HT-29 (cell line): ENCODE data around the gene GPRC5D. TPM values are rescaled to one million over a fixed set of nuclear protein-coding genes. Genes with fewer than 3 reads are reported as not detected.

ENCODE experiments used
- DNase-seq: peaks from one replicate; pipeline ENCODE4 v3.0.0-alpha.2; 2015; ENCODE audit warnings: low spot score
- total RNA-seq: library from RNA; depleted of rRNA; stranded (reverse); fragments of >200 nt; shearing (Covaris generic); gene quantifications from 2 replicates; pipeline ENCODE4 v1.2.3, GENCODE V29; 2014

GPRC5D gene
- total RNA-seq, 1 experiment from 2014 or later = not detected

DNA sequence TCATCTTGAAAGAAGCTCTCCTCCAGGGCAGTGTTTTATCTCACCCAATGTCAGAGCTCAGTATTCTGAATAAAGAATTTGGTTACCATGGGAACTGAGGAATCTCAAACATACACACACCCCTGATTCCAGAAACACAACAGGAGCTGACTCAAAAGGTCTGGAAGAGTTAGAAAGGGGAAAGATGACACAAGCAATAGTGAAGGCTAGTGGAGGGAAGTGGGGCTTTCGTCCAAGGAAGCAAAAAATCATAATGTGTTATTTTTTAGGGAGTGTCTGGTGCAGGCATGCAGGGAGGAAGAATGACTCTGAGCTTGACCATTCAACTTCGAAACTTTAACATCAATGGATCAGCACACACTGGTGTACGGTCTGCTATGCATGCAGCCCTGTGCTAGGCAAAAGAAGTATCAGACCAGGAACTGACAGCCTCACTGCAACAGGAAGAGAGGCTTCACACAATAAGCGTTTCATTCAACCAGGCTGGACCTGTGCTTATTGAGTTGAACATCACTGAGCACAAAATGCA is 27.8 kb upstream of the GPRC5D start:
- no peak for DNase-seq

DNA sequence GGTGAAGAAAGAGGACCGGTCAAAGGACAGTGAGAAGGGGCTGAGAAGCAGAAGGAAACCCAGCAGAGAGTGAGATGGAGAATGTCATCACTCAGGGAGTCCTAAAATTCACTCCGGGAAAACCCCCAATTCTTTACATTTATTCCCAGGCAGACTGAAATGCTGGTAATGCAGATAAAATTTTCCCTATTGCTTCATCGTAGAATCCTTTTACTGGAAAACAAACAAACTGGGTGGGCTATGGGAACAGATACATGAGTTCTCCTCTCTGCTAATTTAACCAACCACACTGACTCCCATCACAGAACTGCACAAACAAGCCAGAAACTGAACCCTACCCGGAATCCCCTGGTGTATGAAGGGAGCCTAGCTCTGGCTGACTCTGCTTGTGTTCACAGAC is 27.2 kb upstream of the GPRC5D start:
- no peak for DNase-seq

DNA sequence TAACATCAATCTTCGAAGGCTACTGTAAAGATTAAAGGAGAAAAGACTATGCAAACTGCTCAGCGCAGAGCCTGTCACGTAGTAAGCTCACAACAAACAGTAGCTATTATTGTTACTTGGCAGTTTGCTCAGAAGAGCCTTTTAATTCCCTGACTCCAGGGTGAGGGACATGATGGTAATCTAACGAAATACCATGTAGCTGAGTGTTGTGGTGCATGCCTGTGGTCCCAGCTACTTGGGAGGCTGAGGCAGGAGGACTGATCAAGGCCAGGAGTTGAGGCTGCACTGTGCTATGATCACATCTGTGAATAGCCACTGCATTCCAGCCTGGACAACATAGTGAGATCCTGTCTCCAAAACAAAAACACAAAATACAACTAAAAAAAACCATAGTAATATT is 25.3 kb upstream of the GPRC5D start:
- DNase-seq = no peak

DNA sequence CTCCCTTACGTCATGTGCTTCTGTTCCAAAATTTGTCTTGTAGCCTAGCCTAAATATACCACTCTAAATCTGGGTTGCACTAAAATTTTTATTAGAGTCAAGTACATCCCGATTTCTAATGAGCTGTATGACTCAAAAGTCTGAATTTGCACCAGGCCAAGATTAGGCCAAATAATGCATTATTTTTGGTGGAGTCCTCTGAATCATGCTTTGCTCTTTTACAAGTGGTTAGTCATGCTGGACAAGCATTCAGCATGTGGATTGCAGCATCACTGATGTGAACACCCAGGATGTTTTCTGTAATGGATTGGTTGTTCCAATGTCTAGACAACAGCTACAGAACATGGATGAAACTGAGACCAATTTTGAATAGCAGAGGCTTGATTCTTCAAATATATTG is 24.4 kb upstream of the GPRC5D start:
- DNase-seq = no peak

DNA sequence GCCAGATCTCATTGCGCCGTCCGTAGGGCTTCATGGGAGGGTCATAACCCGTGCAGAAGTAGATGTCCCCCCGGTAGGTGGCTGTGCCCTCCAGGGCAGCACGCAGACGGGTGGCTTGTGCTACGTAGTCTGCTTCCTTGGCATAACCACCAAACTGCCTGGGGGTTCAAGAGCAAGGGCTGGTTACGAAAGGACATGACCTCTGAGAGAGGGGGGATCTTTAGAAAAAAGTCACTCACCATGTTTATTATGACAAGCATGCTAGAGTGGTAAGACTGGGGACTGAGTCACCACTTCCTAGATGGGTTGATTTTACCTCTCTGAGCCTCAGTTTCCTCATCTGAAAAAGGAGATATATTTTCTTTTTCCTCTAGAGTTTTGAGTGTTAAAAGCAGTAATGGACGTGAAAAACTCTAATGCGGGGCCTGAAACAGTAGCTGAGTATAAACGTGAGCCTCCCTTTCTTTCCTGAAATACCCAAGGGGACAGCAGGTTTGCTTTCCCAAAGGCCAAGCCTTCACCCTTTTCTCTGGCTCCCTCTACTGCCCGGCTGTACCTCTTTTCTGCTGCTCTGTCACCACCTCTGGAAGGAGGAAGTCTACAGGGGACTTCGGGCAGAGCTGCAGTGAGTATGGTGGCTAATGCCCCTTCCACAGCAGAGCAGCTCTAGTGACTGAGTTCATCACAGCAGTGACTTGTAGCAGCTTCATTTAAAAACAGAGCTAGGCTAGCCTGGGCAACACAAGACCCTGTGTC is 23.5 kb upstream of the GPRC5D start:
- DNase-seq = peak; percentile 78

DNA sequence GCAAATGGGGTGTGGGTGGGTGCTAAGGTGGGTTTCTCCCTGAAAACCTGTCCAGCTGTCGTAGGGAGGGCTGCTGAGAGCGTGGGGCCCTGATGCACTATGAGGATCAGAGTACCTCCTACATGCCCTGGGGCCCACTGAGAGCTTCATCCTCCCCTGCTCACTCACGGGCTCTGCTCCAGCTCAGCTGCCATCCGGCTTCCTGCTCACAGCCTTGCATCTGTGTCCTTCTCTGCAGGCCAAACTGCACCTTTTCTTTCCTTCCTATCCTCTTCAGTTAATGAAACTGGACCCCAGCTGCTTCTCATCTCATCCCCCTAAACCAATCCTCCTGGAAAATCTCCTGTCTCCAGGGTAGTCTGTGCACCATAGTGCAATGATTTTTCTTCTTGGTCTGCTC is 22.2 kb upstream of the GPRC5D start:
- no peak for DNase-seq

DNA sequence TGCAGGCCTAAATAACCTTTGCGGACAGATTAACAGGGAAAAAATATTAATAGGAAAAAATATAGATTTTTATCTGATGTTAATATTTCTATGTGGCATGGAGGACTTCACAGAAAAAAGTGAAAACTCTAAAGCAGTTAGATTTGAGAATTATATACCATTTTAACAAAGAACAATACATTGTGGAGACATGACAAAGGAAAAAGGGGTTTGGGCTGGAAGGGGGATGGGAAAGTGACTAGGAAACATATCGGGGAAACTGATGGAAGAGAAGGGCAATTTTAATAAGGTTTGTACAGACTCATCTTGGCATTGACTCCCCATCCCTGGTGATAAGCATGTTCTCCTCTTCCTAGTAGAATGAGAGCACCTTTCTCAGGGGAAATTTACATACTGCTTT is 21.0 kb upstream of the GPRC5D start:
- no peak for DNase-seq

DNA sequence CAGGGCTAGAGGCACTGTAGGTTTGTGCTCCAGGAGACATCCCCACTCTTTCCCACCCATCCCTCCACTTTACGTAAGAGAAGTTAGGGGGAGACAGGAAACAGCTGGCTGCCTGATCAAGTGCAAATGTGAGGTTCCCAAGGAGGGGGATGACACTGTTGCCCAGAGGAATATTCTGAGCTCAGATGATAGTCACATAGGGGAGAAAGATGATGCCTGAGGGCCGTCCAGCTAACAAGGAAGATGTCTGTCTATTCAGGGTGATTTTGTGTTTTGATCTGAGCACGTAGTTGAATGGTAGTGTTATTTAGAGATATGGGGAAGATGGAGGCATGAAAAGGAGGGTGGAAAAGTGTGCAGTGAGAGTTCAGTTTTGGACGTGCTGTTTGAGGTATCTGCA is 13.9 kb upstream of the GPRC5D start:
- no peak for DNase-seq

DNA sequence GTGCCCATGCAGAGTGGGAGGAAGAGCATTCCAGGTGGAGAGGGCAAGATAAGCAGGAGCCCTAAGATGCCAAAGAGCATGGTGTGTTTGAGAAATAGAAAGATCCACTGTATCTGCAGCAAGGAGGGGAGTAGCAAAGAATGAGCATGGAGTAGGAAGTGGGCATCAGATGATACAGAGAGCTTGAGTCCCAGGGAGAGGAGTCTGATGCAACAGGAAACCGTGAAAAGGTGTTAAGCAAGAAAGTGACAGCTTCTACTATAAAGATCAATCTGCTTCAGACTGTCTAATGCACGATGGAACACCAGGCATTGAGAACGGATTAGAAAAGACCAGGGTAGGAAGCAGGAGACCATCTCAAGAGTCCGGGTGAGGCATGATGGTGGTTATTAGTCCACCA is 12.3 kb upstream of the GPRC5D start:
- DNase-seq = no peak

DNA sequence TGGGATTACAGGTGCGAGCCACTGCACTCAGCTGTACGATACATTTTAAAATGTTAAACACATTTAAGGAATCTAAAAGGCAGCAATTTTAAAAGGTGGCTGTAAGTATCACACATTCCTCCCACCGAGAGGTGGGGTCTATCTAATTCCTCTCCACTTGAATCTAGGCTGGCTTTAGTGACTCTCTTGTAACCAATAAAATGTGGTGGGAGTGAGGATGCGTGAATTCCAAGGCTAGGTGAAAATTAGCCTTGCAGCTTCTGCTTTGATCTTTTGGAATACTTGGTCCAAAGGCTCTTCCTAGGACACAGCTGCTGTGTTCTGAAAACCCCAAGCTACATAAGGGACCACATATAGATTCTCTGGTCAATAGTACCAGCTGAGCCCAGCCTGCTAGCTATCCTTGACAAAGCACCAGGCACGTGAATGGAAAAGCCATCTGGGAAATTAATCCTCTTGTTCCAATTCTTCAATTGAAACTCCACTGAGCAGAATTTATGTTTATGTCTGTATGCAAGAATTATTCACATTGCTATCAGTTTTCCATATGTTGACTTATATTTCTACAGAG is 8.8 kb upstream of the GPRC5D start:
- DNase-seq = no peak

DNA sequence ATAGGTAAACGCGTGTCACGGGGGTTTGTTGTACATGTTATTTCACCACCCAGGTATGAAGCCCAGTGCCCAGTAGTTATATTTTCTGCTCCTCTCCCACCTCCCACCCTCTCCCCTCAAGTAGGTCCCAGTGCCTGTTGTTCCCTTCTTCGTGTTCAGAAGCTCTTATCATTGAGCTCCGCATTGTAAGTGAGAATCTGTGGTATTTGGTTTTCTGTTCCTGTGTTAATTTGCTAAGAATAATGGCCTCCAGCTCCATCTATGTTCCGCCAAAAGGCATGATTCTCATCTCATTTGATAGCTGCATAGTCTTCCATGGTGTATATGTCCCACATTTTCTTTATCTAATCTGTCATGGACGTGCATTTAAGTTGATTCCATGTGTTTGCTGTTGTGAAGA is 6.9 kb upstream of the GPRC5D start:
- DNase-seq = no peak

DNA sequence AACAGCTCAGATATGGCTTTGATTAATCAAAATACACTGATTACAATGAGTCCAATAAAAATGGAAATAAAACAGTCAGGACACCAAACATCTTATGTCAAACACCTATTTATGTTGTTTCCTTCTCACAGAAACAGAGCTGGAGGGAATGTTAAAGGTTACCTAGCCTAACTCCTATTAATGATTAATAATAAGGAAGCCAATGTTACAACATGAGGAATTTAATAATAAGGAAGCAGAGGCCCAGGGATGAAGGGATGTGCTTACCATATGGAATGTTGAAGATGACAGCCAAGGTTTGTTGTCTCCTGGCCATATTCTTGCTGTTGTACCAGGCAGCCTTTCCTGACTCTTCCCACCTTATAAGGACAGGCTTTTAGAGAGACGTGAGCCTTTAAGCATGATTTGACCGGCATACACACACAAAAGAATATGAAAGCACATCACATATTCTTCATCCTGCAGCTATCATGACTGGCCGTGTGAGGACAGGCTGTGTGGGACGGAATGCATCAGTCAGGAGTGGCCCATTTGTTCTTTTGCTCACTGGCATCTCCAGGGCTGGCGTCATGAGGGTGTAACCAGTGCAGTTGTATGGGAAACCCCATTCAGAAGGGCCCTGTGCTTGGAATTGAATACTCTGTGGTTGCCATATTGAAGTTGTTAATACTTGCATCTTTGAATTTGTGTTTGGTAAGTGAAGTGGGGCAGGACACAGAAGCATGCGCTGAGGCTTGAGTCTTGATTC is 3.1 kb upstream of the GPRC5D start:
- DNase-seq = peak; percentile 50

DNA sequence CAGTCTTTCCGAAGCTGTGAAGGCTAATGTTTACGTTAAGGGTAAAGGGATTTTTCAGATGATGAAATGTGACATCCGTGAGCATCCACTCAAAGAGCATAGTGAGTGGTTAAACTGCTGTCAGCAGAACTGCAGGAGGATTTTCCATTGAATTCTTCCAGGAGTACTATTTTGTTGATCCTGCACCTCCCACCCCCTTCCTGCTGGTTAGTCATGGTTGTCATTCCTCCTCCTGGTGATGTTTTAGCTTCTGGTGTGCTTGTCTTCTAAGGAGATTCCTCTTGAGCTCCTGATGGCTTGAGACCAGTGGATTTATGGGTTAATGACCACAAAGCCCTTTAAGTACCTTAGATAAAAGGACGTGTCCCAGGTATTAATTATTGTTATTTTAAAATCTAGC is 2.4 kb upstream of the GPRC5D start:
- DNase-seq = no peak

DNA sequence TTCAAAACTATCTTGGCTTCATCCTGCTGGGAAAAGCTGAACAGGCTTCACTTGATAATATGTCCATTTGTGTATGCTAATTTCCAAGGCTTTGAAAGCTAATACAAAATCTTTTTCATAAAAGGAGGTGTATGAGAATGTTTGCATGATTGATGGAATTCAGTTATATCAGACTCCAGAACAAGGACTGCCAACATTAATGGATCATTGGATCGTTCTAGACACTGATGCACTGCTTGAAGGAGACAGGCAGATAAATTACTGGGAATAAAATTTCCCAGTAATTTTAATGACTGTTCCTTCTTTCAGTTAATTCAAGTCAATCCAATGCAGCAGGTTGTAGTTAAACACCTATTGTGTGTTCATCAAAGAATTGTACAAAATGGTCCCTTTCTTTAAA is 466 bp downstream of the GPRC5D start:
- no peak for DNase-seq

DNA sequence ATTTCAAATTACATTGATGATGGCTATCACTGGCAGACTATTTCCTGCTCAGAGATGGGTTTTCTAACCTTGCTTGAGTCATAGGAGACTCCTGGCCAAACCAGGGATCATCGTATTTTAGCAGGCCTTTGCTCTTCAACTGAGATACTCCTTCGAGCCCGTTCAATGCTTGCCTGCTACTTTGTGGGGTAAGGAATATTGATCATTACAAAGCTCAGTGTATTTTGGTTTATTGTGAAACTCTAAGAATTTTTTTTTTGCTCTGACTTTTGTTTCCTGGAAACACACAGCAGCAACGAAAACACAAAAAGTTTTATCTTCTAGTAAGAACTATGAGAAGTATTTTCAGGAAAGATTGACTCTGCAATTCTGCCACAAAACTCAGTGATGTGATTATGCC is 4.1 kb downstream of the GPRC5D start:
- DNase-seq = no peak

DNA sequence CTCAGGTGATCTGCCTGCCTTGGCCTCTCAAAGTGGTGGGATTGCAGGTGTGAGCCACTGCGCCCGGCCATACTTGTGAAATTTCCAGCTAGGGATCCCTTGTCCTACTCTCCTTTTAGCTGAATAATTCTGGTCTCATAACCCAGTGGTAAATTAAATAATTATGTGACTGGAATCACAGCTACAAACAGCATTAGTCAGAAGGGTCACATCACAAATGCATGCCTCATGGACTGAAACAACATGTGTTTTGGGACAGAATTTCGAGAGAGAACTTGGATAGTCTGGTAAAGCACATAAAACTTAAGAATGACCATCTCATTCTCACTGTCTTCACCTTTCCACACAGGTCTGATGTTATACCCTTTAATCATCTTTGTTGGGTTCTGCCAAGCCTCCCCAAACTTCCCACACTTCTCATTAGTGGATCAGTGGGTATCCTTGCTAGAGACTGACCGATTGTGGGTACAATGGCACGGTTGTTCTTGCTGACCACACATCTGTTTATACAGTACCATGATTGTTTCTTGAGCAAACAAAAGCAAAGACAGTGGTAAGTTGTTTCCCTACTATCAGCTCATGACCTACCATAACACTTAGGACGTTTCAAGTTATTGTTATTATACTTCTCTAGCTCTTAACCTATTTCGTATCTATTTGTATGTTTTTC is 5.1 kb downstream of the GPRC5D start:
- peak; percentile 26 for DNase-seq

DNA sequence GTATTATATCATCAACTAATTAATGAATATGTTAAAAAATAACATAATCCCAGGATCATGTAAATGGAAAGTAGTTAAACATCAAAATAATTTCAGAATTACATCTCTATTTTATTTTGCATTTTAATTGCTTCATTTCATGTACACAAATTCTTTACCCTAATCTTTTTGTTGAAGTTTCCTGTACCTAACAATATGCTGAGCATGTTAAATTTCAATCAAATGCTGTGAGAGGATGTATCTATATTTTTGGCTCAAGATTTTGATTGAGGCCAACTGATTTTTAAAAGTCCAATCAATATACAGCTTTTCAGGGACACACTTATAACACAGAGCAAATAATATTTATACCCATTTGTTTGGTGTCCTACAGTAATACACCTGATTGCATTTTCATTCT is 6.4 kb downstream of the GPRC5D start:
- DNase-seq = no peak

DNA sequence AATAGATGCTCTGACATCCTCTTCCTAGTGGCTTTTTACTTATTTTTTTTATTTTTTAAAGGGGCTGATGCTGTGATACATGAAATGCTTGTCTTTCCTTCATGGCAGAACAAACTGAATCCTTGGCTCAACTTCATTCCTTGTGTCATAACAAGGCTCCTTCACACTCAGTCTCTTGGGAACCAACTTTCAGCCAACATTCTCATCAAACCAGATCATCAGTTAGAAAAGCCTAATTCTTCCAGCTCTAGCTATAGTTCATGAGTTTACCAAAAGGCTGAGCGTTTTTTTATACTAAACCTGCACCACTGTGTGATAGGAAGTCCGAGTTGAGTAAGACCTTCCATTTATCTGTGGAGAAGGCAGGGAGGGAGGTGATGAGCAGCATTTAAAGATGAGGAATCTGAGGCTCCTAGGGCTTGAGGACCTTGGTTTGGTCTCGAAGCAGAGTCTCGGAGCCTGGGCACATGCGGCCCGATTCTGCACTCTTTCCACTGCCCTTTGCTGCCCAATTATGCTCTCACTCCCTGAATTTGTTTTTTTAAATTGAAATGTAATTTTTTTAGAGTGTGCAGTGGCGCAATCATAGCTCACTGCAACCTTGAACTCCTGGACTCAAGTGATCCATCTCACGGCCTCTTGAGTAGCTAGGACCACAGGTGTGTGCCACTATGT is 8.2 kb downstream of the GPRC5D start:
- DNase-seq = no peak

DNA sequence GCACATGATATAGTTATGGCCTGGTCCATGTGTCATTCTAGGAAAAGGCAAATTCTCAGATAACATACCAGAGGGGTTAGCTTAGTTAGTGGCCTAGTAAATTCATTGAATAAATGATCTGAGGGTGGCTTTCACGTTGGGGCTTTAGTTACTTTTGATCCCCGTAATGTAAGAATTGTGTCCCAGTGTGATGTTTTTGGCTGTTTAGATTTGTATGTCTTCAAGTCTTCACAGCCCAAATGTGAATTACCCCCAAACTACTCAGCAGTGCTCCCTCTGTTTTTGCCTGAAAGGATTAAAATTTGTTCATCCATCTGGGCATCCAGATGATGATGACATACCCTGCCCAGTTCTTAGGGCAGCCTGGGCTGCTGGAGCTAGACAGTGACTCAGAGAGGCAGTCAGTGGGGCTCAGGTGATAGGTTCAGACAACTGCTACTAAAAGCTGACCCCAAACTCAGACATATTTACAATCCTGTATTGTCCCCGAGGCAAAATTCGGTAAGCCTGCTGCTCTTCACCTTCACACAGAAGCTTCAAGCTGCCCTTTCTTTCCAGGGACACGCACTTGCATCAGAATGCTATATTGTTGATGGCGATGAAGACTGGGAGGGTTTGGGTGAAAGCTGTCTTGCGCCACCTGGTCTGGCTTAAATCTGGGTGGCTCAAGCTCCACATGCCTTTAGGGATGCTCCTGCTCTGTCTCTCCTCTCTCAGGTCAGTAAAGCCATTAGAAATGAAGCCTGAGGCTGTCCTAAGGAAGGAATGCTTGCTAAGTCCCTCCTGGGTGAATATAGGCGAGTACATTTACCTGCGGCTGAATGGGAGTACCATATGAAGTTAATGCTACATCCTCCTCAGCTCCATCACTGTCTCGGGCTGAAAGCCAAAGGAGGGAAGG is 10.3 kb downstream of the GPRC5D start:
- DNase-seq = no peak

DNA sequence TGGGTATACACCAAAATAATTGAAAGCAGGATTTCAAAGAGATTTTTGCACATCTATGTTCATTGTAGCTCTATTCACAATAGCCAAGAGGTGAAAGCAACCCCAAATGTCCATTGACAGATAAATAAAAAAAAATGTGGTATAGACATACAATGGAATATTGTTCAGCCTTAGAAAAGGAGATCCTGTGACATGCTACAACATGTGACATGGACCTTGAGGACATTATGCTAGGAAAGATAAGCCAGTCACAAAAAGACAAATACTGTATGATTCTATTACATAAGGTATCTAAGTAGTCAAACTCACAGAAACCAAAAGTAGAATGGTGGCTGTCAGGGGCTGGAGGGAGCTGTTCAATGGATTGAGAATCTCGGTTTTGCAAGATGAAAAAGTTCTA is 12.1 kb downstream of the GPRC5D start:
- DNase-seq = no peak

DNA sequence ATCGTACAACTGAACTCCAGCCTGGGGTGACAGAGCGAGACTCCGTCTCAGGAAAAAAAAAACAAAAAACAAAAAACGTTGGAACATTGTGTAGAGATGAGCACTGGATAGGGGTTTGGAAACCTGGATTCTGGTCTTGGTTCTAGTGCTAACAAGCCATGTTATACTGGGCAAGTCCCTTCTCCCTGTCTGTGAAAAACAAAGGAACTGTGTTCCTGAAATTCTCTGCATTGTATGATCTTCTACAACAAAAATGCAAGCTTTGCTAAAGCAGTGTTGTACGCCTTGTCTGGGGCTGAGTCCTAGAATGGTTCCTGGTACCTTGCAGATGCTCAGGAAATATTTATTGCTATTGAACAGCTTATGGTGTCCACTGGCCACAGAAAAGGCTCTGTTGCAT is 13.4 kb downstream of the GPRC5D start:
- DNase-seq = no peak
